Osteocyte (in vitro differentiated cells): ENCODE results near the gene SPATA9. TPM values are rescaled to one million over a fixed set of nuclear protein-coding genes. Genes with fewer than 3 reads are reported as not detected.

Source experiments
- DNase-seq: peaks from one replicate; pipeline ENCODE4 v3.0.0; 2021; ENCODE audit warnings: mixed read lengths; ENCODE audit not compliant: unreplicated experiment; ENCODE audit errors: extremely low spot score
- H3K27ac Mint-ChIP-seq: one replicate; pipeline ENCODE4 v1.8.0; 2021; ENCODE audit warnings: mild to moderate bottlenecking, mixed read lengths; ENCODE audit not compliant: unreplicated experiment
- H3K27me3 Mint-ChIP-seq: one replicate; pipeline ENCODE4 v1.8.0; 2021; ENCODE audit warnings: mixed read lengths; ENCODE audit not compliant: unreplicated experiment
- H3K36me3 Mint-ChIP-seq: one replicate; pipeline ENCODE4 v1.8.0; 2021; ENCODE audit warnings: mixed read lengths; ENCODE audit not compliant: unreplicated experiment
- H3K4me1 Mint-ChIP-seq: one replicate; pipeline ENCODE4 v1.8.0; 2021; ENCODE audit warnings: mixed read lengths; ENCODE audit not compliant: unreplicated experiment
- H3K4me3 Mint-ChIP-seq: one replicate; pipeline ENCODE4 v1.8.0; 2021; ENCODE audit warnings: mild to moderate bottlenecking, moderate library complexity, mixed read lengths; ENCODE audit not compliant: unreplicated experiment
- H3K9me3 Mint-ChIP-seq: one replicate; pipeline ENCODE4 v1.8.0; 2021; ENCODE audit warnings: mixed read lengths; ENCODE audit not compliant: unreplicated experiment
- CTCF ChIP-seq: fragments of 200-600 bp; sonication (generic); IDR thresholded peaks from 2 replicates; pipeline ENCODE4 v1.5.0; 2021; ENCODE audit warnings: antibody characterized with exemption, mild to moderate bottlenecking, moderate library complexity
- long read RNA-seq: library from polyadenylated mRNA; unstranded; transcript quantifications from one replicate; pipeline ENCODE4 v2.0.0, GENCODE V29; 2021
- total RNA-seq: library from RNA; stranded (reverse); gene quantifications from 2 replicates; pipeline ENCODE4 v1.2.1, GENCODE V29; 2021

Gene SPATA9
- 3.0 and 3.8 TPM in 2 replicates for total RNA-seq
- long read RNA-seq, partial matches to known transcripts = 0 of 1 reads
- long read RNA-seq, other reads (novel, unspliced or antisense) = 1 of 1 reads

- Mint-ChIP-seq H3K27ac (no peak within 1 kb of the TSS), H3K27me3 (no peaks in the 10 kb centered on the region), H3K4me3 (no peak within 1 kb of the TSS), H3K4me1 (no peaks in the 10 kb centered on the region), H3K9me3 (no peaks in the 10 kb centered on the region), H3K36me3 (peaks cover 16% of the 10 kb centered on the region)
- TF ChIP-seq CTCF = no peak
- no peak for DNase-seq
Measured at GRCh38 chr5:95682891-95683290, at the start of gene SPATA9. SPATA9 (minus strand) TSS chr5:95682991; CDS start chr5:95682854, 137 bp downstream.

GRCh38 chr5:95731571-95732554 lies 49.1 kb upstream of the SPATA9 start:
- peaks cover 34% of the 10 kb centered on the region for H3K36me3 Mint-ChIP-seq
- no peak for TF ChIP-seq CTCF
- H3K4me1 Mint-ChIP-seq = peaks cover 75% of the 10 kb centered on the region
- DNase-seq = peak; percentile 85
- no peaks in the 10 kb centered on the region for H3K27me3 Mint-ChIP-seq
- H3K4me3 Mint-ChIP-seq = peak overlapping the region; percentile 96
- H3K9me3 Mint-ChIP-seq = no peaks in the 10 kb centered on the region
- peak overlapping the region; percentile 93 for H3K27ac Mint-ChIP-seq

GRCh38 chr5:95730730-95731570 lies 48.2 kb upstream of the SPATA9 start, which contains the start of gene RHOBTB3:
RHOBTB3 (plus strand) TSS chr5:95731336; CDS start chr5:95731683, 347 bp downstream.
- peak within 1 kb of the TSS; percentile 95 for H3K27ac Mint-ChIP-seq
- no peaks in the 10 kb centered on the region for H3K9me3 Mint-ChIP-seq
- H3K4me3 Mint-ChIP-seq = peak within 1 kb of the TSS; percentile 96
- no peak for TF ChIP-seq CTCF
- peaks cover 79% of the 10 kb centered on the region for H3K4me1 Mint-ChIP-seq
- peak; percentile 95 for DNase-seq
- H3K27me3 Mint-ChIP-seq = no peaks in the 10 kb centered on the region
- peaks cover 29% of the 10 kb centered on the region for H3K36me3 Mint-ChIP-seq

GRCh38 chr5:95730011-95730700 lies 47.4 kb upstream of the SPATA9 start:
- Mint-ChIP-seq H3K4me1 (peaks cover 83% of the 10 kb centered on the region), H3K27me3 (no peaks in the 10 kb centered on the region), H3K36me3 (peaks cover 24% of the 10 kb centered on the region), H3K4me3 (peak overlapping the region; percentile 78), H3K9me3 (no peaks in the 10 kb centered on the region), H3K27ac (peak overlapping the region; percentile 95)
- no peak for TF ChIP-seq CTCF
- no peak for DNase-seq
